ENCODE results near the gene KCTD5.

The KCTD5 gene

DNA sequence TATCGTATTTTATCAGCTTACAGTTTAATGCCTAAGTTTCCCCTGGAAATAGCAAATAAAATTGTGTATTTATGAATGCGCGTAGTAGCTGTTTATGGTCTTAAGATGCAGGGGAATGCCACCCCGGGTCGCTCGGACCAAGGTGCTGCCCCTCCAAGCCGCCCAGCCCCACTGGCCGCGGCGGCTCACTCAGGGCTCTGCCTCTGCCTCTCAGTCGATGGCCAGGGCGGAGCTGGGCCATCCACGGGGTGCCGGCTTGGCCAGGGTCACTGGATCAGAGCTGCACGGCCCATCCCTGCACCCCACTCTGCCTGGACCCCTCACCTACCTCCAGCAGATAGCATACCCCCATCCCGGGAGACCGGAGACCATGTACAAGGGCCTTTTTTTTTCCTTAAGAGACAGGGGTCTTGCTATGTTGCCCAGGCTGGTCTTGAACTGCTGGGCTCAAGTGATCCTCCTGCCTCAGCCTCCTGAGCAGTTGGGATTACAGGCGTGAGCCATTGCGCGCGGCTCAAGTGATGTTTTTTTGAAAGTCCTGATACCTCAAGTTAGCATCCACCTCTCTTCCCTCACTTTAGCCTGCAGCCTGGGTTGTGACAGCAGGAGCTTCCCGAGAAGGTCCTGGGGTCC, 26.7 kb downstream of the KCTD5 start:
- no peak for DNase-seq (ENCODE audit: low read depth in 2 of 2, low spot score in 1 of 2)

DNA sequence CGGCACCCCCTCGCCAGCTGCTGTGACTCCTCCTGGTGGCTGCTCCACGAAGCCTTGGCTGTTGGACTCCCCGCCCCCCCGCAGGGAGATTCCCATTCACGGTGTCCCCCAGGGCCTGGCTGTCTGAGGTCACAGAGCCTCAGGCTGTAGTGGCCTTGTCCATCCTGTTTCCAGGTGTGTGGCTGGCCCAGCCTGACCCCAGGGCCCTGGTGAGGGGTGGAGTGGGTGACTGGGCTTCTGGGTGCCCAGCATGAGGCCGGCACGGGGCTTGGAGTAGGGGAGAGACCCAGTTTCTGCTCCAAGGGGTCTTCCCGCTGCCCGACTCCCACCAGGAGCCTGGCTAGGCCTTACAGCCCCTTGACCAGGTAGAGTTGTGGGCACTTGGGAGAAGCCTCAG, 27.3 kb downstream of the KCTD5 start:
- DNase-seq (ENCODE audit: low read depth in 2 of 2, low spot score in 1 of 2), result no peak

- DNase-seq (ENCODE audit: low read depth in 2 of 2, low spot score in 1 of 2), result no peak
These were observed 27.8 kb downstream of the KCTD5 start for GRCh38 chr16:2710021-2710710.

- DNase-seq (ENCODE audit: low read depth in 2 of 2, low spot score in 1 of 2), result no peak
These were observed 28.4 kb downstream of the KCTD5 start for GRCh38 chr16:2710711-2711231.

DNA sequence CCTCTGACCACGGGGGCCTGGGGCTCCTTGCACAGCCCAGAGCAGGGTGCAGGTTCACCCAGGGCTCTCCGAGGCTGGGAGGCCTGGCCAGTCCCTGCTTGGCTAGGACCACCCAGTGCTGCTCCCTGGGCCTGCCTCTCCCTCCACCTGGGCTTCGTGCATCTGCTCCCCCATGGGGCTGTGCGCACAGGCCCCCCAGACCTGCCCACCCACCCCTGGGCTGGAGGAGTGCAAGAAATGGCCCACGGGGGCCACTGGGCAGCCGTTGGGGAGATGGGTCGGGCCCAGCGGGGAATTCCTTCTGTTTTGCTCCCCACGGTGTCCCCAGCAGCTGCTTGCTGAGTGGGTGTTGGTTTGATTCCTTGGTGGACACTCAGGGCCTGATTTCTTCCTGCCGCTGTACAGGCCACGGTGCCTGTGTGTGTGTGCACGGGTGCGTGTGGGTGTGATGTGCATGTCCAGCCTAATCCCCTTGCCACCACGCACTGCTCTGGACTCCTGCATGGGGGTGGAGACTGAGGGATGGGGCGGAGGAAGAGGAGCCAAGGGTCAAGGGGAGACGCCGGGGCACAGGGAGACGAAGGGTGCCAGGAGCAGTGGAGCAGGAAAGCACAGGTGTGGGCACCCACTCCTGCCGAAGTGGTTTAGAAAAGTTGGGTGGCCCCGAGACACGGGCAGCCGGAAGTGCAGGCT, 29.2 kb downstream of the KCTD5 start:
- DNase-seq (ENCODE audit: low read depth in 2 of 2, low spot score in 1 of 2), result no peak

DNA sequence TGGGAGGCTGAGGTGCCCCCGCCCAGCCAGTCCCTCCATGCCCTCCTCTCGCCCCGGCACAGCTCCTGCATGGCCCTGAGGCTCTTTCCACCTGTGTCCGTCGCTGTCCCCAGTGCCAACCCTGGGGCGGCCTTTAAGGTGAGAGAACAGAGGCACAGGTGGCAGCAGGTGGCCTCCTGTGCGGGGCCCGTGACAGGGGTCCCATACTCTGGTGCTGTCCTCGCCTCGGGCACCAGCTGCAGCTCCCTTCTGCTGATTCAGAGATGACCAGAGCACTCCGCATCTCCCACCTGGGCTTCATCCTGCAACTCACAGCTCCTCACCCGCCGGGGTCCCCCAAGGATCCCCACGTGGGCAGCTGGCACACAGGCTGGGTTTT, 29.7 kb downstream of the KCTD5 start:
- no peak for DNase-seq (ENCODE audit: low read depth in 2 of 2, low spot score in 1 of 2)

DNA sequence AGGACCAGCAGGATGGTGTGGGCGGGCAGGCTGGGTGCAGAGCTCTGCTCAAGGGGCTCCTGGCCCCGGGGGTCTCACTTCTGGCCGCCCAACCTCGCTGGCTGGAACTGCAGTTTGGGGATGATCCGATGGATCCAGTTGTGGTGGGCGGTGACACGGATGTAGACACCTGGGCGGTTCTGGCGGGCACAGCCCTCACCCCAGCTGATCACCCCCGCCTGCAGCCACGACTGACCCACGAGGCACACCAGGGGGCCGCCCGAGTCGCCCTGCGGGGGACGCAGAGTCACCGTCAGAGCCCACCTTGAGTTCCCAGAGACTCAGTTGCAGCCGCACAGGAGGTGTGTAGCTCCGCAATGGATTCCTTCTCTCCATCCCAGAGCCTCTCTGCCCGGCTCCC, 30.2 kb downstream of the KCTD5 start:
- DNase-seq (ENCODE audit: low read depth in 2 of 2, low spot score in 1 of 2), result no peak

DNA sequence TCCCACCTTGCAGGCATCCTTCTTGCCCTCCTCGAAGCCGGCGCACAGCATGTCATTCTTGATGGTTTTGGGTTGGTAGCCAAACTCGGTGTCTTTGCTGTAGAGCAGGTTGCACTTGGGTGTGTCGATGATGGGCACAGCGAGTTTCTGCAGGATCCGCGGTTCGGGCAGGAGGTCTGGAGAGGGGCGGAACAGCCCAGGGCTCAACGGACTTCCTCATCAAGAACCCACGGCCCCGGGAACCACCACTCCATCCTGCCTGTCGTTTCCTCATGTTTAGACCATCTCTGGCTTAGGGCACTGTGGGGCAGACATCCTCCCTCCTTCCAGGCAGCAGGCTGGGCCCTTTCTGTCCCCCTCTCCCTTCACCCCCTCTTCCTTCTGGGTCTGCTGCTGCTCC, 31.2 kb downstream of the KCTD5 start:
- DNase-seq (ENCODE audit: low read depth in 2 of 2, low spot score in 1 of 2), result no peak

DNA sequence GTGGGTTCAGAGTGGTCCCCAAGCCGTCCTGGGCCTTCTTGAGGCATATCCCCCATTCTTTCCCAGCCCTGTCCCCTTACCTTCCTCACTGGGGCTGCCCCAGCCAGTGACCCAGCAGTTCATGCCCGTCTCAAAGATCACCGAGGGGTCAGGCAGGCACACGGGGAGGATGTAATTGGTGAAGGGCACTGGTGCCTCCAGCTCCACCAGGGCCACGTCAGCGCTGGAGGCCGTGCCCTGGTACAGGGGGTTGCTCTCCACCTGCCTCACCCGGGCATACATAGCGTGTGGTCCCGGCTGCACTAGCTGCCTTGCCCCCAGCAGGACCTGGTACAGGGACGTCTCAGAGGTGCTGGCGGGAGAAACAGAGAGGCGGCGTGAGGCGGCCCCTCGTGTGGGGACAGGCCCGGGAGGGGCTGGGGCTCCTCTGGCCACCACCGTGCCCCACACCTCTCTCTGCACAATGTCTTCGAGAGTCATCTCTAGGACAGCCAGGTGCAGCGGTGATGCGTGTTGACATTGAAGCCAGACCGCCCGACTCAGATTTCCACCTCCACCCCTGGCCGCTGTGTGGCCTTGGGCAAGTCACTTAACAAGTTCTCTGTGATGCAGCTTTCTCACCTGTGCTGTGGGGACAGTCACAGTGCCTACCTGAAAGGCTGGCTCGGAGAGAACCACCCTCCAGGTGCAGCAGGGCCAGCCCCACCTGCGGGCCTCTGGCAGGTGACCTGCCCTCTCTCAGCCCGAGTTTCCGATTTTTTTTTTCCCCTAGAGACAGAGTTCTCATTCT, 31.9 kb downstream of the KCTD5 start:
- no peak for DNase-seq (ENCODE audit: low read depth in 2 of 2, low spot score in 1 of 2)

GRCh38 chr16:2715064-2715463, 32.7 kb downstream of the KCTD5 start:
- DNase-seq (ENCODE audit: low read depth in 2 of 2, low spot score in 1 of 2), result no peak

- peak; percentile 68 to 71 for DNase-seq (ENCODE audit: low read depth in 2 of 2, low spot score in 1 of 2)
These were observed 33.2 kb downstream of the KCTD5 start for GRCh38 chr16:2715519-2715918.

DNA sequence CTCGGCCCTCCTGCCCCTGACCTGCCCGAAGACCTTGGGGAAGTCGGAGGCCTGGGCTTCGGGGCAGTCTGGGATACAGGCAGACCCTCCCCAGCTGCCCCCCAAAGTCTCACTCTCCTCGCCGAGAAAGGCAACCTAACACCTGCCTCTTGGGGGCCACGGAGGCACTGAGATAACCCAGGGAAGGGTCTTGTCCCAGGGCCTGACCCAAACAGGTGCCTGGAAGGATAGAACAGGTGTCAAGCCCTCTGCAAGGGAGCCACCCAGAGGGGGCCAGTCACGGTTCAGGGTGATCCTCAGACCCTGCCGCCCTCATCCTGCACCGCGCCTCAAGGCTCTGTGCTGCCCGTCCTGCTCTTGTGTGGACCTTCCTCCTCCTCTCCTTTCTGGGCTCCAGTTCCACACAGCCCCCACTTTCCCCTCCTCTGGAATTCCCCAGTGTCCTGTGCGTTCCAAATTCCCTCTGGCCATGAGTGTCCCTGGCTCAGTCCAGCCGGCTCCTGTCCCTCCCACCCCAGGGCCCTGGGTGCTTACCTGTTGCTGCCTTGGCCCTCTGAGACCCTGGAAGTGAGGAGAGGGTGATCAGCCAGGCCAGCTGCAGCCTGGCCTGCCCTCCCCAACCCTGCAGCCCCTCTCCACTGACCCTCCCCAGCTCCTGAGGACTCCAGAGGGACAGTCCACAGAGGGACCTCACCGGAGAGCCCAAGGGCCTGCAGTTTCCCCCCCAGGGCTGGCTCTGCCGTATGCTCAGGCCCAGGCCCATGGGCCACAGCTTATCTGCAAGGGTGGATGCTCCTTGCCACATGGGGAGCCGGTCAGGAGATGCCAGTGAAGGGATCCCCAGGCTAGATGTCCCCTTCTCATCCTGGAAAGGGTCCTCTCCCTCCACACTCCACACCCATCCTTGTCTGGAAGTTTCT, 33.9 kb downstream of the KCTD5 start:
- no peak for DNase-seq (ENCODE audit: low read depth in 2 of 2, low spot score in 1 of 2)

- no peak for DNase-seq (ENCODE audit: low read depth in 2 of 2, low spot score in 1 of 2)
These were observed 34.6 kb downstream of the KCTD5 start for GRCh38 chr16:2716948-2717347.

DNA sequence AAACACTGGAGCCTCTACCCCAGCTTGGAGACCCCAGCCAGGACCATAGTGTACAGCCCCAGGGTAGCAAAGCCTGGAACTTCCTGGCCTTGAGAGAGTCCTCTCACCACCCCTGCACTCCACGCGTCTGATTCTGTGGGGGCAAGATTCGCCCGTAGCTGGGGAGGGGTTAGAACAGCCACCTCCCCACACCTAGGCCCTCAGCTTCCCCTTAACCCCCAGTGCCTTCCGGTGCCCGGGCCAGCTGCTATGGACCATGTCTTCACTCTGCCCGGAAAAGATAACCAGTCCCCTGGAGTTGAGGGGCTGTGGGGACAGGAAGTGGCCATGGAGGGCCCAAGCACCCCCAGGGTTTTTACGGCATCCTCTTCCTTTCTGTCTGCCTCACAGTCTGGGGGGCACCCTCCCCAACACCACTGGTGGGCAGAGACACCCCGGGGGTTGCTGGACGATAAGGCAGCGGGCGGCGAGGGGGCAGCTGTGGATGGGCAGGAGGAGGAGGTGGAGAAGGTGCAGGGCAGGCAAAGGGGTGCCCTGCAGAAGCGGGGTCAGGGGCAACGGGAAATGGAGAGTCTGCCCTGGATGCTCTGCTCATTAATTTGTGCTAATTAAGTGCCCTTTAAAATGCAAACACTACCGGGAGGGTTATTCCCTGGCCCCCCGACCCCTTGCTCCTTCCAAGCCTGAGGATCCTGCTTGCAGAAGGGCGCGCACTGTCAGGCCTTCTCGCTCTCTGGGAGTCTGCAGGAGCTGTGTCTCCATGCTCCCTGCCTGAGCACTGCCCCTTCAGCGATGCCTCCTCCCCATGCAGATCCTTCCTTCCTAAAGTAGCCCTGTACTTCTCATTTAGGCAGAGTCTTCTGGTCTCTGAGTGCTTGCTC, 35.3 kb downstream of the KCTD5 start:
- no peak for DNase-seq (ENCODE audit: low read depth in 2 of 2, low spot score in 1 of 2)

DNA sequence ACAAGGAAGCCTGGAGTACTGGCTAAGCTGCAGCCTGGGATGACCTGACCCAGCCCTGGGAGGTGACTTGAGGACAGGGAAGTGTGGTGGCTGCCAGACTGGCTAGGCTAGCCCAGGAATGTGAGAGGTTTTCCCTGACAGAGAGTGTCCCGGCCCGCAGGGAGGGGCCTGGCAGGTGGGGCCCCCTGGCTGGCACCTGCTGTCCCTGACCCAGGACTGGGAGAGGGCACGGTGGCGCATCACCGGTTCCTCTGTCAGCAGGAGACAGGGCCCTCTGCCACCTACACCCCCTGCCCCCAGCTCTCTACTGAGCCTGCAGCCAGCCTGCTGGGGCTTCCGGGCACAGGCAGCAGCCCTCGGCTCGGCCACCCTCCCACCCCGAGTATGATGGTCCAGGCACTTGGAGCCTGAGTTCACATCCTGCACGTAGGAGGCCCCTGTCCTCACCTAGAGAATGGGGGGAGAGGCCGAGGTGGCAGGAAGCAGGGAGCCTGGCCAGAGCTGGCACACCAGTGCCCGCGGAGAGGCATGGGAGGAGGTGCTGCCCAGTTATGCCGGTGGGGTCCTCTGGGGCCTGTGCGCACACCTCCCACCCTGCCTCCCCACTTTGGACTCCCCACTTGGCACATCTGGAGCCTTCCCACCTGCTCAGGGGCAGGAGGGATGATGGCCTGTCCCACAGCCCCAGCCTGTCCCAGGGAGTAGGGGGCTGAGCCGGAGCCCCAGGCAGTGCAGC, 37.2 kb downstream of the KCTD5 start:
- no peak for DNase-seq (ENCODE audit: low read depth in 2 of 2, low spot score in 1 of 2)

- DNase-seq (ENCODE audit: low read depth in 2 of 2, low spot score in 1 of 2), result no peak
These were observed 37.7 kb downstream of the KCTD5 start, which contains the start of gene PRSS27 for GRCh38 chr16:2720064-2720457. Gene PRSS27 (minus strand): TSS chr16:2720224. CDS start chr16:2720160, 64 bp downstream.

- DNase-seq (ENCODE audit: low read depth in 2 of 2, low spot score in 1 of 2), result peak; percentile 55 to 68
These were observed 38.7 kb downstream of the KCTD5 start for GRCh38 chr16:2720719-2721633.

Measured in stimulated activated CD8-positive, alpha-beta memory T cell treated with anti-CD3 and anti-CD28 coated beads, Interleukin-4, amount 100 ng/mL, for 4 hours (primary cell).